CD4-positive, alpha-beta T cell treated with Interferon alpha-2 for 1 hour (primary cell): ENCODE measurements around the gene DOC2B.
"Not testable (repeated sequence)": the region's sequence is repeated elsewhere in the genome, so short reads cannot be mapped to it uniquely, and the experiment has no call there.

Experiments
- DNase-seq, 2 donors: peaks; one replicate each; pipeline ENCODE4 v3.0.0-alpha.2; 2020 to 2022

DOC2B gene

GRCh38 chr17:187130-187529 lies 5.7 kb upstream of the DOC2B start:
- DNase-seq: no peak

- DNase-seq: peak in 1 of 2 donors; percentile 37
Observed at GRCh38 chr17:185445-186138, 4.1 kb upstream of the DOC2B start.

- DNase-seq: no peak
Observed at GRCh38 chr17:183021-183420, 1.6 kb upstream of the DOC2B start.

GRCh38 chr17:182050-182751 lies 751 bp upstream of the DOC2B start:
- DNase-seq: no peak

GRCh38 chr17:180381-181244 lies 837 bp downstream of the DOC2B start:
- no peak for DNase-seq

- no peak for DNase-seq
Observed at GRCh38 chr17:179781-180380, 1.6 kb downstream of the DOC2B start.

- no peak for DNase-seq
Observed at GRCh38 chr17:179066-179432, 2.4 kb downstream of the DOC2B start.

- no peak for DNase-seq
Observed at GRCh38 chr17:178292-179065, 3.0 kb downstream of the DOC2B start.

GRCh38 chr17:177762-178161 lies 3.7 kb downstream of the DOC2B start:
- no peak for DNase-seq

- DNase-seq: no peak
Observed at GRCh38 chr17:177155-177554, 4.3 kb downstream of the DOC2B start.

GRCh38 chr17:173166-173911 lies 8.1 kb downstream of the DOC2B start:
- DNase-seq: no peak

GRCh38 chr17:172401-172800 lies 9.0 kb downstream of the DOC2B start:
- no peak for DNase-seq

GRCh38 chr17:171871-172270 lies 9.6 kb downstream of the DOC2B start:
- no peak for DNase-seq

GRCh38 chr17:170130-170670 lies 11.2 kb downstream of the DOC2B start:
- no peak for DNase-seq

- not testable (repeated sequence) for DNase-seq
Observed at GRCh38 chr17:168614-169013, 12.8 kb downstream of the DOC2B start.

GRCh38 chr17:165939-166338 lies 15.5 kb downstream of the DOC2B start:
- no peak for DNase-seq

GRCh38 chr17:164303-165235 lies 16.9 kb downstream of the DOC2B start:
- peak; percentile 10 to 49 for DNase-seq

- DNase-seq: no peak
Observed at GRCh38 chr17:163514-164098, 17.8 kb downstream of the DOC2B start.

GRCh38 chr17:162689-163088 lies 18.8 kb downstream of the DOC2B start:
- DNase-seq: no peak

- DNase-seq: no peak
Observed at GRCh38 chr17:161481-161880, 20.0 kb downstream of the DOC2B start.
